GM21825 (cell line): Measurements from ENCODE around the gene SETBP1.

Experiments used
- ATAC-seq: cut with Tn5 transposase; IDR thresholded peaks from one replicate; pipeline ENCODE4 v1.9.1; 2021; ENCODE audit warnings: mild to moderate bottlenecking, moderate library complexity; ENCODE audit not compliant: unreplicated experiment

The SETBP1 gene

DNA sequence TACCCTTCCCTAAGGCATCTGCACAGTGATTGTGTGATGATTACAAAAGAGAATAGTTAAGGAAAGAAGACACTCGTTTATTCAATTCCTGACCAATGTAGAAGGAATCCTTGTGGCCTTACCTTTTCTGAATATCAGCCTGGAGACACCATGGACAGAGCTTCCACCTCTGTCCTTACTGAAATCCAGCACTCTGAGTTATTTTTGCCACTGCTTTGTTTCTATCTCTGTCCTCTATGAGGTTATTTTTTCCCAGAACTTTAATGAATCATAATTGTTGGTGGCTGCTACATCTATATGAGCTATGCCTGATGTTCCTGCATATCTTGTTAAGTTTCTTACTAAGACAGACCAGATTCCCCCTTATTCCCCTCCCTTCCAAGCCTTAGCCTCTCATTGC lies 275.1 kb downstream of the SETBP1 start:
- ATAC-seq = no peak

- no peak for ATAC-seq
These were observed 276.3 kb downstream of the SETBP1 start for GRCh38 chr18:44957025-44957424.

DNA sequence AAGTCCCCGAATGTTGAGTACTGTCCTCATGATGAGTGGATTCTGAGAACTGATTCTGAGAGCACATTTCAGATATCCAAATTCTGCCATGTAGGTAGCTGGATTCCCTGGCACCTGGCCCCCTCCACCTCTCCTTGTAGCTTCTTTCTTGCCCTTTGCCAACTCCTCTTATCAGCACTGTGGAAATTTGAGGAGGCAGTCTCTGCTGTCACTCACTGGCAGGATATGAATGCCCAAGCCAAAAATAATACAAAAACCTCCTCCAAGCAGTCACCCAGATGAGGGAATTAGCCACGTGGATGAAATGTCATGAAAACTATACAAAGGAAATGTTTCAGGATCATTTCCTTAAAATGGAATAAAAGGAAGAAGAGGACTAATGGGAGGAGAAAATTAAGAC lies 276.8 kb downstream of the SETBP1 start:
- ATAC-seq = no peak

DNA sequence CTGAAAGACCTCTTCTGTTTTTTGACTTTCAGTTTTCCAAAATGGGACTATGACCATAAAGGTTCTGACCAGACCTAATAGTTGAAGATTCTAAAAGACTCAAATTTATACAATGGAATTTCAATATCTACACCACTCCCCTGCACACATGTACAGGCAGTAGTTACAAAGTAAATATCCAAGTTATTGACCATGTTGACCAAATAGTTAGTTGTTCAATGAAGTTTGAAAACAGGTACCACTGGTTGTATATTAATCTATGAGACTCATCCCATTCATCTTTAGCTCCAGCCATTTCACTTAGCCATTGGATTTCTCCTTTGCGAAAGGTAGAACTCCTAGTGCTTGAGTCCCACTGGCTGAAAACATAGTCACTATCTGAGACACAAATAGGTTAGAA lies 277.4 kb downstream of the SETBP1 start:
- no peak for ATAC-seq

DNA sequence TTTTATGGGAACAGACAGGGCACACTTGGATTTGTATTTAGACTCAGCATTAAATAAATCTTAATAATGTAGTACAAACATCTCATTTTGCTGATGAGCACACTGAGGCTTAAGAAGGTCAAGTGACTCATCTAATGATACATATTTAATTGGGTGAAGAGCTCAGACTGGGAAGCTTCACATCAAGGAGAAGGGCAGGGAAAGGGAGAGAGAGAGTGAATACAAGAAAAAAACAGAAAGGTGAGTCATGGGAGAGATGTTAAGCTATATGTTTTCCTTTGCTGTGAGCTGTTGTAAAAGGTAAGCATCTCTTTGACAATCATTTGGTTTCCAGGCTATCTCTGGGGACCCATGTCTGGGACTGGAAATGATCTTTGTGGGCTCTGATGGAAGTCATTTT lies 277.8 kb downstream of the SETBP1 start:
- no peak for ATAC-seq

DNA sequence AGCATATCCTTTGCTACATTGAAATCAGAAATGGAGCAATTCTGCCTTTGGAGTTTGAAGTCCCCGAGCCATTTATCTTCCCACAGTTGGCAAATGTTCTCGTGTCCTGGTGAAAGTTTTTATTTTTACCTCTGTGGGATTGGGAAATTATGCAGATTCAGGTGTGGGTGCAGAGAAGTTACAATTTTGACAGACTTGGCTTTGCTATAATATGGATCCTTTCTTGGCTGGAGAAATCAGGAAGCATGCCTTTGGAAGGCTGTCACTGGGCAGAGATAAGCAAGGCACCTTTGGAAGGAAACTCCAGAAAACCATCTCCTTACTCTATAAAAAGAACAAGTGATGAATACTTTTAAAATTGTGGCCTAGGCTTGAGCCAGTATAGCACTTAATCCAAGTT lies 278.3 kb downstream of the SETBP1 start:
- ATAC-seq = no peak

DNA sequence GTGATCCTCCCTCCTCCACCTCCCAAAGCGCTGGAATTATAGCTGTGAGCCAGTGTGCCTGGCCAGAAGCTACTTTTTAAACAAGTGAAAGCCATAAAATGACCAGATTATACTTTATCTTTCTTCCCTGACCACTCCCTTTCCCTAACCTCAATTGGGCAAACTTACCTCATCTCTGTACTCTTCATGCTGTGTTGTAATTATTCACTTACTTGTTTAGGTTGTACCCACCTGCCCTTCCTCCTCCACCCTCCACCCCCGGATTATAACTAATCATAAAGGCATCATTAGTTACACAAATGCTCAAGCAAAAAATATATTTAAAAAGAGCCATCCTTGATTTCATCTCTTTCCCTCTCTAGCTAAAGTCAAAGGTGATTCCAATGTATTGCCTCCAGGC lies 279.9 kb downstream of the SETBP1 start:
- no peak for ATAC-seq

- ATAC-seq = no peak
These were observed 280.8 kb downstream of the SETBP1 start for GRCh38 chr18:44961288-44961995.

GRCh38 chr18:44967599-44967998 lies 286.9 kb downstream of the SETBP1 start:
- no peak for ATAC-seq

- ATAC-seq = no peak
These were observed 287.6 kb downstream of the SETBP1 start for GRCh38 chr18:44968336-44968735.

DNA sequence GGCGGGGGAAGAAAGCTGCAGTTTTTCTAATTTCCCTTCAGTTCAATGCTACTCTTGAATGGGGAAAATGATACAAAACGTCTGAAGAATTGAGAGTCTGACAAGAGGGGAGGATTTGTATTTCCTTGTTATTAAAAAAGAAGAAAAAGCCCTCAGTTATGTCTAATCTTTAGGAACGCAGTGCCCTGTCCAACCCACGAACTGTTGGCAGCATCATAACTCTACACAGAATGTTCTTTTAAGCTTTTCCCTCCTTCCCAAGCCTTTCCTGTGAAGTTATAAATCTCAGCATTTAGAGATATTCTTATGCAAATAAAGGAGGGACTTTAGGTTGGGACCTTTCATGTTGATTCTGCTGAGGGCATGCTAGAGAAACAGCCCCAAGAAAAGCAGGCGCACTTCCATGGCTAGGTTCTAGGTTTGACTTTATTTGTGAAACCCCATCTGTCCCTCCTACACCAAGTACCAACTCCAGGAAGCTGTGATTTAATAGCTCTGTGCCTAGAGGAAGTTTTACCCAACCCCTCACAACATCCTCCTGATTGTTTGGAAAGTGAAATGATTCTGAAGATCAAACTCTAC lies 288.6 kb downstream of the SETBP1 start:
- no peak for ATAC-seq

DNA sequence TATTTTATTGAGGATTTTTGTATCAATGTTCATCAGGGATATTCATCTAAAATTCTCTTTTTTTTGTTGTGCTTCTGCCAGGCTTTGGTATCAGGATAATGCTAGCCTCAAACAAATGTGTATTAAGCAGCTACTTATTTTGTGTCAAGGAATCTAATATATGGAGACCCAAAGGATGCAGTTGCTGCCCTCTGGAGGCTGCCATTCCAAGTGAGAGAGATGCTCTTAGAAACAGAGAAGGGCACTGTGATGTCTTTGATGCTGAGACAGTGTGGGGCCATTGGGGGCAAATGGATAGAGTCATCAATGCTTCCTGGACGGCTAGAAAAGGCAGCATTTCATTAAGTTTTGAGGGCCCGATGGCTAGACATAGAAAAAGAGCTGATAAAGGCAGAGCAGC lies 292.6 kb downstream of the SETBP1 start:
- ATAC-seq = no peak

DNA sequence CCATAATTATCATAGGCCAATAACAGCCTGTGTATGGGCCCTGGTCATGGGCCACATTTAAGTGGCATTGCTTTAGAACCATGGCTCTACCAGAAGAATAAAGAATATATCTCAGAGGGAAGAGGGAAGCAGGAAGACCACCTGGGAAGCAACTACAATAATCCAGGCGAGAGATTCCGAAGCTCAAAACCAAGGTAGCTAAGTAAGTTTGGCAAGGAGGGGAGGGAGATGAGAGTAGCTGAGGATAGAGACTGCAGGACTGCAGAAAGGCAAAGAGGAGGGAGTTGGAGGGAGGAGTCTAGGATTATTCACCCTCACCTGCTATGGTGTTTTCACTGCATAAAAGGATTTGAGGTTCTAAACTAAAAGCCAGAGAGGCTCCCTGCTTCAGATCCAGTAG lies 293.5 kb downstream of the SETBP1 start:
- ATAC-seq = no peak

GRCh38 chr18:44977856-44978255 lies 297.2 kb downstream of the SETBP1 start:
- ATAC-seq = no peak

GRCh38 chr18:44979748-44980147 lies 299.1 kb downstream of the SETBP1 start:
- no peak for ATAC-seq

GRCh38 chr18:44981121-44981520 lies 300.4 kb downstream of the SETBP1 start:
- no peak for ATAC-seq

DNA sequence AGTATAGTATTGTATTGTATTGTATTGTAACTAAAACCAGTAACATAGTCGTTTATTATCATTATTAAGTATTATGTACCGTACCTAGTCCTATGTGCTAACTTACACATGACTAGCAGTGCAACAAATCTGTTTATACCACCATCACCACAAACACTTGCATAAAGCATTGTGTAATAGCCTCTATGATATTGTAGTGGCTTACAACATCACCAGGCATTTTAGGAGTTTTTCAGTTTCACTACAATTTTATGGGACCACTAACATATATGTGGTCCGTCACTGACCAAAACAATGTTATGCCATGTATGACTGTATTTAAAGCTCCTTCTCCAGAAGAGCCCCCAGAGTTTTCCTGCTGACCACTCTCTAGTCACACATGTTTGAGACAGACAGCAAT lies 306.2 kb downstream of the SETBP1 start:
- ATAC-seq = no peak

- ATAC-seq = no peak
These were observed 306.7 kb downstream of the SETBP1 start for GRCh38 chr18:44987371-44987770.

- no peak for ATAC-seq
These were observed 308.3 kb downstream of the SETBP1 start for GRCh38 chr18:44988821-44989587.

DNA sequence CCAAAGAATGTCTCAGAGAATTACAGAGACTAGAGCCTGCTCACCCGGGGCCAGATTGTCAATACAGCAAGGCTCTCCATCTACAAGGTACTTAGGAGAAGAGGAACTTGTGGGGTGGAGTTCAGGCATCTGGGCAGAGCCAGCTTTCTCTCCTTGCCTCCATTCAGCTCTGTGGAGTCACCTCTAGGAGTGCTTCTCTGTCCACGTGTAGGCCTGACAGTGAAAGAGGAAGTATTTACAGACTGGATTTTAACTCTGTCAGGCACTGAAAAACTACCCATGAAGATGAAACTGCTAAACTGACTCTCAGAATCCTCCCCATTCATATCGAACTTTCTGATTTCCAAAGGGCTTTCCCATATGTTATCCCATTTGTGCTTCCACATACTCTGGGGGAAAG lies 315.6 kb downstream of the SETBP1 start:
- no peak for ATAC-seq

GRCh38 chr18:44997174-44997573 lies 316.5 kb downstream of the SETBP1 start:
- no peak for ATAC-seq

GRCh38 chr18:44998360-44998759 lies 317.7 kb downstream of the SETBP1 start:
- no peak for ATAC-seq
